A172 (cell line): ENCODE data around the gene SRGAP2C. TPM values are rescaled to one million over a fixed set of nuclear protein-coding genes. Genes with fewer than 3 reads are reported as not detected.
"Not testable (repeated sequence)": the region's sequence is repeated elsewhere in the genome, so short reads cannot be mapped to it uniquely, and the experiment has no call there.

Experiments
- DNase-seq: peaks from one replicate; pipeline ENCODE4 v3.0.0-alpha.2; 2015; ENCODE audit warnings: low spot score
- total RNA-seq: library from RNA; depleted of rRNA; stranded (reverse); fragments of >200 nt; shearing (Covaris generic); gene quantifications from 2 replicates; pipeline ENCODE4 v1.2.3, GENCODE V29; 2014

Gene SRGAP2C
- total RNA-seq, 1 experiment from 2014 or later: 18.0 TPM

DNA sequence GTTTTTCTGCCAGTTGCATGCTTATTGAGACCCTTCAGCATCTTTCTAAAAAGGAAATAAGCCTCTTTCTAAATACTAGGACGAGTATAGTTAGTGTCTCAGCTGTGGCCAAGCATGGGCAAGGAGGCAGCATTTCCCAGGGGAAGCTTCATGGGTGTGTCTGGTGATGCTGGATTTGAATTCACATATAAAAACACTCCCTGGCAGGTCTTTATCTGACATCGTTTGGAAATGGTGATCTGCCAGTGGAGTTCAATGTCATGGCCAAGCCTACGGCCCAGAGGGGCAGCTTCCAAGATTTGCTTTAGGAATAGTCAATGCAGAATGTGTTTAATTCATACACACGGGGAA lies 94.7 kb downstream of the SRGAP2C start:
- DNase-seq: not testable (repeated sequence)

DNA sequence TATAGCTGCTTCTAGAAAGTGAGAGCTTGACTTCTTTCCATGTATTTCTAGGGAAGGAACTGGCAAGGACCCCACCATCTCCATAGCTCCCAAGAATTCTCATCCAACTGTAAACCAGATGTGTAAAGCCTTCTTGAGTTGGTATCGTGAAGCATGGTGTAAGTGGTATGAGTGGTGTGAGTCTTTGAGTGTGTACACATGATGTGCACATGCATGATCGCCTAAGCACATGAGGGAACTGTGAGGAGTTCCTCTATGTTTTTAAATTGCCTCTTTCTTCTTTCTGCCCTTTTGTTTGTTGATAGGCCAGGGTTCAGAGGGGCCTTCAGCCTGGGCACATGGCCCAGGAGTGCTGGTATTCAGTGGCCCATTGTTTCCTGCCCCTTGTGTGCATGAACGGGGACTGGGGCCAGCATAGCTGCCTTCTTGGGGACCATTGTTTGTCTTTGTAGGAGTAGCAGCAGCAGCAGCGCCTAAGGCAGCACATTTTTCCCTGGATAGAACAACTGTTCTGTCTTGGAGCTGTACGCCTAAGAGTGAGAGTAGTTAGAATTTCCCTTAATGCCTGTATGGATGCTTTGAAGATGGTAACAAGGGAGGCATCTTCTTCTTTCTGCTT lies 96.0 kb downstream of the SRGAP2C start:
- DNase-seq: not testable (repeated sequence)

DNA sequence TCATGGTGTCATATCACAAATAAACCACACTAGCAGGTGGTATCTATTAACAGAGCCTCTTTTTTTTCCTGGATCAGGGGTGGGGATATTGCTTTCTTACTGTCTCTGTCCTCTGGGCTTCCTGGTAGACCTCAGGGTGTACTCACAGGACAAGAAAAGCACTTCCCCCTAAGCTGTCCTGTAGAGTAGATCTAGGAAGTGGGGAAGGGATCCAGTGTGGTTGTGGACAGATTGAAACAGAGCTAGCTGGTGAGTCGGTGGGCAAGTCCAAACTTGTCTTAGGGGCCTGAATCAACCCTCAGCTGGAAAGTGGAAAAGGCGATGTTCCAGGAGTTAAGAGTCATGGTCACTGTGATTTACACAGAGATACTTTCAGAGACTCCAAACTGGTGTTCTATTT lies 96.7 kb downstream of the SRGAP2C start:
- DNase-seq: not testable (repeated sequence)

GRCh38 chr1:121283587-121284180 lies 98.9 kb downstream of the SRGAP2C start:
- not testable (repeated sequence) for DNase-seq

DNA sequence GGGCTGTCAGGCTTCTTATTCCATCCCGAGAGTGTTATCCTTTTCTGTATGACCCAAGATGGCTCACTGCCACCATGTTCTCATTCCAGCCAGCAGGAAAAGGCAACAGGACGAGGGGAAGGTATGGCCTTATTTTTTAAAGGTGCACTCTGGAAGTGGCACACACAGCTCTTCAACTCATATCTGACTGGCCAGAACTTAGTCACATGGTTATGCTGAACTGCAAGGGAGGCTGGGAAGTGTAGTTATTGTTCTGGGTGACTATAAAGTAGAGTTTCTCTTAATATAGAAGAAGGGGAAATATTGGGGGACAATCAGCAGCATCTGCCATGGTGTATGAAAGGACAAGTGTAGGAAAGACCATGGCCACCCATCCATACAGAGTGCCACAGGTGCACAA lies 107.8 kb downstream of the SRGAP2C start:
- DNase-seq: not testable (repeated sequence)

- not testable (repeated sequence) for DNase-seq
Measured at GRCh38 chr1:121293263-121294204, 108.8 kb downstream of the SRGAP2C start.

GRCh38 chr1:121294205-121294570 lies 109.4 kb downstream of the SRGAP2C start:
- DNase-seq: not testable (repeated sequence)

- DNase-seq: not testable (repeated sequence)
Measured at GRCh38 chr1:121296563-121296962, 111.8 kb downstream of the SRGAP2C start.

- not testable (repeated sequence) for DNase-seq
Measured at GRCh38 chr1:121298529-121298928, 113.8 kb downstream of the SRGAP2C start.

- DNase-seq: not testable (repeated sequence)
Measured at GRCh38 chr1:121299514-121300149, 114.9 kb downstream of the SRGAP2C start.

GRCh38 chr1:121301876-121302275 lies 117.1 kb downstream of the SRGAP2C start:
- DNase-seq: not testable (repeated sequence)

GRCh38 chr1:121307759-121308158 lies 123.0 kb downstream of the SRGAP2C start:
- not testable (repeated sequence) for DNase-seq

GRCh38 chr1:121315509-121315908 lies 130.7 kb downstream of the SRGAP2C start:
- not testable (repeated sequence) for DNase-seq

DNA sequence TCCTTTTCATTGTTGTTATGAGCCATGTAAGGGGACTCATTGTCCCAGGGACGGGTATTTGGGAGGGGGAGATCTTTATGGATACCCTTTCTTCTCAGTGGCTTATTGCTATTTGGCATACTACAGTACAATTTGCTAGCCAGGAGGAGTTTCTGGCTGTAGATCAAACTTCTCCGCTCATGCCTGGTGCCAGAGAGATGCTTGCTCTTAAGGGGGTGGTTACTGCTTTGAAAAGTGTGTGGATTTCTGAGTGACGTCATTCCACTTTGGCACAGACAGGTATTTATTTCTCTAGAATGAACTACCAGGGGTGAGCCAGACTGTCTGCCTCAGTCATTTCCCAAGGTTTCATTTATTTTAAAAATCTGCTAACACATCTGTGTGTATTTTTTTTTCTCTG lies 131.3 kb downstream of the SRGAP2C start:
- not testable (repeated sequence) for DNase-seq

DNA sequence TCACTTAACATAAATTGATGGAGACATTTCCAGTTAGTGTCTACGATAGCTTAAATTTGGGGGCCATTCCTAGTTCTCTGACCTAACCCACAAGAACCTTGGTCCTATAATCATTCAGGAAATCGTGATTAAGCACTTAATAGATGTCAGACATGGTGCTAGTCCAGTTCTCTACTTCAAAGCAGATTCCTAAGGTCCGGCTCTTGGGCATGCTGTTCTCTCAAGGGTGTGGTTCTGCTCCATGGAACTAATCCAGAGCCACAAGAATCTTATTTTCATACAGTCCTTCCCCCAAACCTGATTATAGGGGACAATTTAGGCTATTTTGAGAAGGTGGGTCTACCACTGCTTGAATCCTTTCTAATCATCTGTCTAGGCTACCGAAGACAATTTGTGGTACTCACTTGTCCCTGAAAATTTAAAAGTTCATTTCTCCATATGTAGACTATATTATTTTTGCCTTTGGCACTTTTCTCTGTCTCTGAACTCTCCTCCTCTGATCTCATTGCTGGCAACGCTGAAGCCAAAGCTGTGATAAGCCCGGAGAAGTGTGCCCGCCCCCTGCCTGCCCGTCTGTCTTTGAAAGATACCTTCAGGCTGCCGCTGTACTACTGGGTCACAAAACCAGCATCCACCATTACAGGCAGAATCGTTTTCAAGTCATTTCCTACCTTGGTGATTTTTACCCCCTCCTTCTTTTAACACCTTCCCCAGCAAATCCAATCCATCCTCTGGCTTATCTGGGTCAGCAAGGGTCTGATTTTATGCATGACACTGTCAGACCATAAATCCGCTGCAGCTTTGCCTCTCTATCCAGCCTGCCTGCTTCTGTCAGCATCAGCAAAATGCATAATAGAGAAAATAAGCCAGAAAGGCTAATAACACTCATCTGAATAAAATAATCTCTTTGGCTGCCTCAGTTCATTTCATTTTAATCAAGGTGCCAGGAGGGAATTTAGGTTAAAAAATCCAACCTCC lies 133.0 kb downstream of the SRGAP2C start:
- not testable (repeated sequence) for DNase-seq

DNA sequence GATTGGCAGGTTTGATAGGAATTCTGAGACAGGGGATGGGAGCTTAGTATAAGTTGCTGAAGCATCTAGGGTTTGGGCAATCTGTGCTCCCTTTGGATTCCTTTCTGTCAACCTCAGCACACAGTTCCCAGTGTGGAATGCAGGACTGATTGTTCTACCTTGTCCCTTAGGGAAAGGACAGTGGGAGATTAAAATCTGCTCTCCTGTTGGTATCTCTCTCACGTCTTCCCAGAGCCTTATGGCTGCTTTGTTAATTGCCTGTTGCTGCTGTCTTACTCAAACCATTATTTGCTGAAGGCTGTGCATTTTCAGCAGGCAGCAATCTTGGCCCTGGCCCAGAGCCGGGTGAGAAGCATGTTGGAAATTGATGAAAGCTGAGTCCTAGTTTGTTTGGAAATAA lies 133.9 kb downstream of the SRGAP2C start:
- not testable (repeated sequence) for DNase-seq

GRCh38 chr1:121321660-121322059 lies 136.9 kb downstream of the SRGAP2C start:
- not testable (repeated sequence) for DNase-seq

DNA sequence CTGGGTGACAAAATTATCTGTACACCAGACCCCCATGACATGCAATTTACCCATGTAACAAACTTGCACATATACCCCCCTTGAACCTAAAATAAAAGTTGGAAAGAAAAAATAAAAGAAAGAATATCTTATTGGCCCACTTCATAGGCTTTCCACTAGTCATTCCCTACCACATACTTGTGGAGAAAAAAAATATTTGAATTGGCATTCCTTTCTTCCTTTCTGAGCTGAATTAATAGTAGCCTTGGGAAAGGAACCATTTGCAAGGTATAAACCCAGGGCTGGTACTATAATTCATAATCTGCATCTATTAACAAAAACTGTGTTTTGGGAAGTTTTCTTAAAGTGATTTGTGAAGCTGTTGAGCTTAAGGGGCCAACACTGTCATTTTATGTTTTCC lies 140.0 kb downstream of the SRGAP2C start:
- DNase-seq: not testable (repeated sequence)

DNA sequence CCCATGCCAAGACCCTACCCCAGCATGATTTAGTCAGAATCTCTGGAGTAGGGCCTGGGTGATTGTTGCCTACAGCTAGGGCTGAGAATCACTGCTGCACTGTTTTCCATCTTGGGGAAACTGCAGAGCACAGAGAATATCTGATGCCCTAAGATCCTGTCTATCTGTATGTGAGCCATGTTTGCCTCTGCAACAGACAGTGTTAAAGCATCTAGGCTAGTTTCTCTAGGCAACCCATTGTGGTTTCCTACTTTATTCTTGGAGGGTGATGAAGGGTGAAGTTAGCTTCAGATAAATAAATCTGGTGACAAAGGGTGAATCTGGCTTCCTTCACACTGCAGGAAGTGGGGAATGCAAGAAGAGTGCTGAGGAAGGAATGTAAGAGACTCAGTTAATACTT lies 147.4 kb downstream of the SRGAP2C start:
- DNase-seq: not testable (repeated sequence)
